Smooth muscle cell (in vitro differentiated cells): ENCODE results near the gene SLC2A6. TPM values are rescaled to one million over a fixed set of nuclear protein-coding genes. Genes with fewer than 3 reads are reported as not detected.

Experiments
- DNase-seq: peaks from one replicate; lab custom pipeline; 2025; ENCODE audit not compliant: unreplicated experiment; lab: John Stamatoyannopoulos, UW
- H2AFZ ChIP-seq: fragments of 200-600 bp; sonication (generic); 2 replicates; pipeline ENCODE4 v1.6.0; 2016; ENCODE audit warnings: antibody characterized with exemption, low read depth, mild to moderate bottlenecking
- H3F3A ChIP-seq: fragments of 200-600 bp; sonication (generic); 2 replicates; pipeline ENCODE4 v1.6.0; 2017; ENCODE audit warnings: antibody characterized with exemption, low read depth
- H3K27ac ChIP-seq: fragments of 200-600 bp; sonication (generic); 2 replicates; pipeline ENCODE4 v1.5.1; 2016; ENCODE audit warnings: low read depth, mild to moderate bottlenecking
- H3K27me3 ChIP-seq: fragments of 200-600 bp; sonication (generic); 2 replicates; pipeline ENCODE4 v1.6.1; 2016; ENCODE audit warnings: low read depth, mild to moderate bottlenecking
- H3K36me3 ChIP-seq: fragments of 200-600 bp; sonication (generic); 2 replicates; pipeline ENCODE4 v1.5.1; 2016; ENCODE audit warnings: low read depth
- H3K4me1 ChIP-seq: fragments of 200-600 bp; sonication (generic); 2 replicates; pipeline ENCODE4 v1.5.1; 2016; ENCODE audit warnings: low read depth
- H3K4me2 ChIP-seq: fragments of 200-600 bp; sonication (generic); 2 replicates; pipeline ENCODE4 v1.6.0; 2016; ENCODE audit warnings: mild to moderate bottlenecking
- H3K4me3 ChIP-seq: fragments of 200-600 bp; sonication (generic); 2 replicates; pipeline ENCODE4 v1.5.1; 2016; ENCODE audit warnings: mild to moderate bottlenecking
- H3K79me2 ChIP-seq: fragments of 200-600 bp; sonication (generic); 2 replicates; pipeline ENCODE4 v1.6.0; 2016; ENCODE audit warnings: low read depth, mild to moderate bottlenecking
- H3K9ac ChIP-seq: fragments of 200-600 bp; sonication (generic); 2 replicates; pipeline ENCODE4 v1.6.0; 2016; ENCODE audit warnings: low read depth
- H3K9me3 ChIP-seq: fragments of 200-600 bp; sonication (generic); replicated peaks from 2 replicates; pipeline ENCODE4 v1.5.1; 2016; ENCODE audit warnings: low read depth
- H4K20me1 ChIP-seq: fragments of 200-600 bp; sonication (generic); 2 replicates; pipeline ENCODE4 v1.6.0; 2016; ENCODE audit warnings: low read depth
- WGBS: methylation state at CpG from one replicate; pipeline ENCODE4 v1.1.7; 2016; ENCODE audit warnings: low lambda C conversion rate; 5-methylcytosine and 5-hydroxymethylcytosine counted together
- polyA plus RNA-seq: library from polyadenylated mRNA; unstranded; fragments of >200 nt; fragmentation: Nextera tagmentation; extraction: Ambion mirVana; gene quantifications from 2 replicates; pipeline ENCODE4 v1.2.1, GENCODE V29; 2016
- total RNA-seq: library from RNA; depleted of rRNA; stranded (reverse); fragments of >200 nt; gene quantifications from 2 replicates; pipeline ENCODE4 v1.2.3, GENCODE V29; 2014
- TF ChIP-seq, protein P1 (sequence below): fragments of 200-600 bp; sonication (generic); IDR thresholded peaks from 2 replicates; pipeline ENCODE4 v1.5.1; 2017; ENCODE audit warnings: borderline replicate concordance, mild to moderate bottlenecking, antibody characterized with exemption; ENCODE audit not compliant: insufficient read depth, poor library complexity, severe bottlenecking

SLC2A6 gene
- total and polyA plus RNA-seq, 2 experiments from 2014 or later, result 13.8 to 21.0 TPM

DNA sequence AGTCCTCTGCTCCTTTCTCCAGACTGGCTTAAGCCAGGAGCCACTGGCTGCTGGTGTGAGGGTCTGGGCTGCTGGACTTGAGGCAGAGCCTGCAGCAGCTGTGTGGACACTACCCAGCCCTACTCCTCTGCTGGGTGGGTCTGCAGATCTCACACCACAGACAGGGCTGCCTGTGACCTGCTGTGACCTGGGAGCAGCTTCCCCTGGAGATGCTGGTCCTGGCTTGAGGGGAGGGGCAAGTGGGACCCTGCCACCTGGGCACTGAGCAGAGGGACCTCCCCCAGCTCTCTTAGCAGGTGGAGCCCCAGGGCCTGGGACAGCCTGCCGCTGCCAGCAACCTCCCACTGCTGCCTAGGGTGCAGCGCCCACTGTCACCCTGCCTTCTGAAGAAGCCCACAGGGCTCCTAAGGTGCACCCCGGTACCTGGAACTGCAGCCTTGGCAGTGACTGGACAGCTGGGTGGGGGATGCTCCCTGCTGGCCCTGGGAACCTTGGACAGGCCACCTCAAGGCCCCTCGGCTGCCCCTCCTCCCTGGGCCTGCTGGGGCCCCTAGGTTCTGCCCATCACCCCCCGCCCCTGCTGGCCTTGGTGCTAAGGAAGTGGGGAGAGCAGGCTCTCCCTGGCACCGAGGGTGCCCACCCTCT lies 10.0 kb downstream of the SLC2A6 start:
- DNase-seq, result no peak
- Histone ChIP-seq H3K27ac (no peak overlapping the region), H4K20me1 (peaks cover 16% of the 10 kb centered on the region), H3F3A (no peaks in the 10 kb centered on the region), H3K4me1 (no peaks in the 10 kb centered on the region), H3K27me3 (no peaks in the 10 kb centered on the region), H2AFZ (no peak overlapping the region), H3K4me2 (no peak overlapping the region), H3K79me2 (no peaks in the 10 kb centered on the region), H3K36me3 (no peaks in the 10 kb centered on the region), H3K9me3 (no peaks in the 10 kb centered on the region), H3K4me3 (no peak overlapping the region), H3K9ac (no peak overlapping the region)
- TF ChIP-seq, protein P1, sequence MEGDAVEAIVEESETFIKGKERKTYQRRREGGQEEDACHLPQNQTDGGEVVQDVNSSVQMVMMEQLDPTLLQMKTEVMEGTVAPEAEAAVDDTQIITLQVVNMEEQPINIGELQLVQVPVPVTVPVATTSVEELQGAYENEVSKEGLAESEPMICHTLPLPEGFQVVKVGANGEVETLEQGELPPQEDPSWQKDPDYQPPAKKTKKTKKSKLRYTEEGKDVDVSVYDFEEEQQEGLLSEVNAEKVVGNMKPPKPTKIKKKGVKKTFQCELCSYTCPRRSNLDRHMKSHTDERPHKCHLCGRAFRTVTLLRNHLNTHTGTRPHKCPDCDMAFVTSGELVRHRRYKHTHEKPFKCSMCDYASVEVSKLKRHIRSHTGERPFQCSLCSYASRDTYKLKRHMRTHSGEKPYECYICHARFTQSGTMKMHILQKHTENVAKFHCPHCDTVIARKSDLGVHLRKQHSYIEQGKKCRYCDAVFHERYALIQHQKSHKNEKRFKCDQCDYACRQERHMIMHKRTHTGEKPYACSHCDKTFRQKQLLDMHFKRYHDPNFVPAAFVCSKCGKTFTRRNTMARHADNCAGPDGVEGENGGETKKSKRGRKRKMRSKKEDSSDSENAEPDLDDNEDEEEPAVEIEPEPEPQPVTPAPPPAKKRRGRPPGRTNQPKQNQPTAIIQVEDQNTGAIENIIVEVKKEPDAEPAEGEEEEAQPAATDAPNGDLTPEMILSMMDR, result no peak
- 89% methylated on average over 6 of the region's 6 CpGs for WGBS

DNA sequence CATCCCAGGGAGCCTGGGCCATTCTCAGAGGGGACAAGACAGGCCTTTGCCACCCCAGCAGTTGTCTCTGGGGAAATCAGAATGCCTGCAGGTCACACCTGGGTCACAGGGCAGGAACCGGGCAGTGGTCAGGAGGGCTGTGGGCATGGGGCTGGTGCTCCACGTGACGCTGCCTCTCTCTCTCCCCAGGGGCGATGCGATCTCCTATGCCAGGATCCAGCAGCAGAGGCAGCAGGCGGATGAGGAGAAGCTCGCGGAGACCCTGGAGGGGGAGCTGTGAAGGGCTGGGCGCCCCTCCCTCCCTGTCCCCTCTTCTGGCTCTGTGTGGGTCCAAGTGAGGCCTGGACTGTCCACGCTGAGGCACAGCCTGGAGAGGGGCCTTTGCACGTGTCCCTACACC lies 10.5 kb downstream of the SLC2A6 start:
- no peak for DNase-seq
- peaks cover 17% of the 10 kb centered on the region for H4K20me1 ChIP-seq
- no peaks in the 10 kb centered on the region for H3F3A ChIP-seq
- no peak overlapping the region for H3K9ac ChIP-seq
- no peak overlapping the region for H3K27ac ChIP-seq
- no peaks in the 10 kb centered on the region for H3K4me1 ChIP-seq
- no peaks in the 10 kb centered on the region for H3K9me3 ChIP-seq
- TF ChIP-seq, protein P1, result no peak
- 97% methylated on average over 11 of the region's 11 CpGs for WGBS
- no peak overlapping the region for H3K4me2 ChIP-seq
- H2AFZ ChIP-seq, result no peak overlapping the region
- H3K27me3 ChIP-seq, result no peaks in the 10 kb centered on the region
- no peaks in the 10 kb centered on the region for H3K79me2 ChIP-seq
- H3K4me3 ChIP-seq, result no peak overlapping the region
- no peaks in the 10 kb centered on the region for H3K36me3 ChIP-seq

DNA sequence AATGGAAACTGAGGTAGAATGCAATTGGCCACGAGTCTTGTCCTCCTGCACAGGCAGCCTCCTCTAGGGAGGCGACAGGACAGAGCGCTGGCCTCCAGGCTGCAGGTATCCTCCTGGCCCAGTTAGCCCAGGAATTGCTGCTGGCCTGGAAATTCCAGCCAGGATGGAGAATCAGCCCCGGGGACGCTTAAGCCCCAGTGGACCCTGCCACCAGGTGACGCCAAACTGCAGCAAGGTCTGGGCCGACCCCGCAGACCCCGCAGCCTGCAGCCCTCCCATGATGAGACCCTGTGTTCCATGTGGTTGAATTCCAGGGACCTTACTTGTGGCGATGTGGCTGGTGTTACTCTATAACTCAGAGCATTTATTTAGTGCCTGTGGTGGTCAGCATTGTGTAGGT lies 11.8 kb downstream of the SLC2A6 start:
- H2AFZ ChIP-seq, result no peak overlapping the region
- no peaks in the 10 kb centered on the region for H3K9me3 ChIP-seq
- no peak overlapping the region for H3K4me3 ChIP-seq
- no peak for DNase-seq
- H3K27ac ChIP-seq, result no peak overlapping the region
- TF ChIP-seq, protein P1, result no peak
- H3K27me3 ChIP-seq, result no peaks in the 10 kb centered on the region
- WGBS, result 75% methylated on average over 10 of the region's 10 CpGs
- no peaks in the 10 kb centered on the region for H3K4me1 ChIP-seq
- peaks cover 28% of the 10 kb centered on the region for H4K20me1 ChIP-seq
- no peak overlapping the region for H3K9ac ChIP-seq
- H3K79me2 ChIP-seq, result no peaks in the 10 kb centered on the region
- H3K36me3 ChIP-seq, result no peaks in the 10 kb centered on the region
- no peaks in the 10 kb centered on the region for H3F3A ChIP-seq
- H3K4me2 ChIP-seq, result no peak overlapping the region

DNA sequence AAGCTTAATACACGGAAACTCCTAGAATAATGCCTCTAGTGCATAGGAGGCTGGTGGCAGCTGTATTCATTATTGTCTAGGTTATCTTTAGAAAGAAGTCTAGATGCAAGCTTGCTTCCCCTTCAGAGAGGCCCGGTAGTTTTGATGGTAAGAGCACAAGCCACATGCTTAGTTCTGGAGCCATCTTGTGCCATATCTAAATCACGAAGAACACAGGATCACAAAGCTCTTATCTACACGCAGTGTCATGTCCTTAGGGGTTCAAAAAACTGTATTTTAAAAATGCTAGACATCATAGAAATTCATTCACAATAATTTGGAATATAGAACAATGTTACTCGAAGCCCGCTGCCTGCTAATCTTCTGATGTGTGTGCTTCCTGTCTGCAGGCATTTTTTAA lies 12.9 kb downstream of the SLC2A6 start:
- no peak overlapping the region for H3K9ac ChIP-seq
- peaks cover 6% of the 10 kb centered on the region for H3K4me1 ChIP-seq
- H4K20me1 ChIP-seq, result peaks cover 35% of the 10 kb centered on the region
- H3K36me3 ChIP-seq, result no peaks in the 10 kb centered on the region
- no peaks in the 10 kb centered on the region for H3K9me3 ChIP-seq
- H3K27ac ChIP-seq, result no peak overlapping the region
- TF ChIP-seq, protein P1, result no peak
- H3K27me3 ChIP-seq, result no peaks in the 10 kb centered on the region
- no peak overlapping the region for H3K4me3 ChIP-seq
- 94% methylated on average over 6 of the region's 6 CpGs for WGBS
- H2AFZ ChIP-seq, result no peak overlapping the region
- no peak overlapping the region for H3K4me2 ChIP-seq
- no peak for DNase-seq
- H3F3A ChIP-seq, result no peaks in the 10 kb centered on the region
- H3K79me2 ChIP-seq, result no peaks in the 10 kb centered on the region
